ENCODE measurements around the gene CASK.

The CASK gene

GRCh38 chrX:41634284-41634683, 289.1 kb downstream of the CASK start:
- no peak for DNase-seq (ENCODE audit: low read depth)

GRCh38 chrX:41630091-41630490, 293.3 kb downstream of the CASK start:
- TF ChIP-seq CTCF (IDR thresholded peaks at IDR 0.05; ENCODE audit: control insufficient read depth, extremely low read depth, insufficient read depth): no peak
- no peak for DNase-seq (ENCODE audit: low read depth)
- H3K4me3 ChIP-seq (ENCODE audit: low read depth, low read length): no peak overlapping the region

More at GRCh38 chrX:41634284-41634683, 289.1 kb downstream of the CASK start:
- TF ChIP-seq CTCF (IDR thresholded peaks at IDR 0.05; ENCODE audit: control insufficient read depth, extremely low read depth, insufficient read depth): no peak
- no peak overlapping the region for H3K4me3 ChIP-seq (ENCODE audit: low read depth, low read length)

GRCh38 chrX:41629539-41629938, 293.8 kb downstream of the CASK start:
- TF ChIP-seq CTCF (IDR thresholded peaks at IDR 0.05; ENCODE audit: control insufficient read depth, extremely low read depth, insufficient read depth): no peak
- no peak for DNase-seq (ENCODE audit: low read depth)
- no peak overlapping the region for H3K4me3 ChIP-seq (ENCODE audit: low read depth, low read length)

GRCh38 chrX:41621222-41621723, 302.1 kb downstream of the CASK start:
- TF ChIP-seq CTCF (IDR thresholded peaks at IDR 0.05; ENCODE audit: control insufficient read depth, extremely low read depth, insufficient read depth): no peak
- DNase-seq (ENCODE audit: low read depth): no peak
- no peak overlapping the region for H3K4me3 ChIP-seq (ENCODE audit: low read depth, low read length)

GRCh38 chrX:41619221-41619620, 304.1 kb downstream of the CASK start:
- no peak for TF ChIP-seq CTCF (IDR thresholded peaks at IDR 0.05; ENCODE audit: control insufficient read depth, extremely low read depth, insufficient read depth)
- no peak for DNase-seq (ENCODE audit: low read depth)
- H3K4me3 ChIP-seq (ENCODE audit: low read depth, low read length): no peak overlapping the region

GRCh38 chrX:41616935-41617334, 306.4 kb downstream of the CASK start:
- no peak for DNase-seq (ENCODE audit: low read depth)
- no peak for TF ChIP-seq CTCF (IDR thresholded peaks at IDR 0.05; ENCODE audit: control insufficient read depth, extremely low read depth, insufficient read depth)
- no peak overlapping the region for H3K4me3 ChIP-seq (ENCODE audit: low read depth, low read length)

GRCh38 chrX:41616255-41616654, 307.1 kb downstream of the CASK start:
- DNase-seq (ENCODE audit: low read depth): no peak
- no peak for TF ChIP-seq CTCF (IDR thresholded peaks at IDR 0.05; ENCODE audit: control insufficient read depth, extremely low read depth, insufficient read depth)
- H3K4me3 ChIP-seq (ENCODE audit: low read depth, low read length): no peak overlapping the region
